SK-MEL-5 (cell line): ENCODE measurements around the gene LMNTD2. TPM values are rescaled to one million over a fixed set of nuclear protein-coding genes. Genes with fewer than 3 reads are reported as not detected.
"Not testable (repeated sequence)": the region's sequence is repeated elsewhere in the genome, so short reads cannot be mapped to it uniquely, and the experiment has no call there.

ENCODE experiments used
- DNase-seq: peaks from one replicate; pipeline ENCODE4 v3.0.0-alpha.2; 2016; ENCODE audit warnings: low read depth, low spot score
- in situ Hi-C: cut with HindIII; loops from 2 replicates; pipeline ENCODE4 v1.10.0; 2016; ENCODE audit warnings: low sequenced_read_pairs, high pct_unique_total_duplicates, low pct_unique_long_range_greater_than_20kb
- total RNA-seq: library from RNA; depleted of rRNA; stranded (reverse); fragments of >200 nt; shearing (Covaris generic); gene quantifications from 2 replicates; pipeline ENCODE4 v1.2.3, GENCODE V29; 2014

LMNTD2 gene
- total RNA-seq, 1 experiment from 2014 or later, result 1.8 TPM

GRCh38 chr11:530960-531831 is 29.3 kb downstream of the LMNTD2 start:
- DNase-seq, result no peak

GRCh38 chr11:529728-530411 is 30.7 kb downstream of the LMNTD2 start:
- in situ Hi-C loops, result no loop called here

More at GRCh38 chr11:530960-531831, 29.3 kb downstream of the LMNTD2 start:
- in situ Hi-C loops, result no loop called here

GRCh38 chr11:528815-529727 is 31.5 kb downstream of the LMNTD2 start:
- no peak for DNase-seq
- in situ Hi-C loops, result no loop called here

More at GRCh38 chr11:529728-530411, 30.7 kb downstream of the LMNTD2 start:
- DNase-seq, result no peak

- no peak for DNase-seq
- in situ Hi-C loops, result no loop called here
Observed at GRCh38 chr11:528166-528814, 32.2 kb downstream of the LMNTD2 start.

GRCh38 chr11:526192-526591 is 34.3 kb downstream of the LMNTD2 start:
- in situ Hi-C loops, result no loop called here
- no peak for DNase-seq

- peak; percentile 22 for DNase-seq
- in situ Hi-C loops, result no loop called here
Observed at GRCh38 chr11:521177-521688, 39.3 kb downstream of the LMNTD2 start.

- in situ Hi-C loops, result no loop called here
- DNase-seq, result no peak
Observed at GRCh38 chr11:520428-521176, 39.9 kb downstream of the LMNTD2 start.

GRCh38 chr11:518463-519202 is 41.9 kb downstream of the LMNTD2 start:
- peak; percentile 88 for DNase-seq
- in situ Hi-C loops, result no loop called here

- in situ Hi-C loops, DNase-seq: not testable (repeated sequence)
Observed at GRCh38 chr11:516918-517685, 43.4 kb downstream of the LMNTD2 start.

GRCh38 chr11:516400-516799 is 44.1 kb downstream of the LMNTD2 start:
- in situ Hi-C loops, result no loop called here
- no peak for DNase-seq

- DNase-seq, result no peak
- in situ Hi-C loops, result no loop called here
Observed at GRCh38 chr11:515131-515530, 45.4 kb downstream of the LMNTD2 start.

GRCh38 chr11:514606-515005 is 45.9 kb downstream of the LMNTD2 start:
- DNase-seq, result no peak
- in situ Hi-C loops, result no loop called here

- in situ Hi-C loops, result no loop called here
- no peak for DNase-seq
Observed at GRCh38 chr11:512761-513595, 47.6 kb downstream of the LMNTD2 start.

GRCh38 chr11:508956-509355 is 51.6 kb downstream of the LMNTD2 start:
- DNase-seq, result no peak
- in situ Hi-C loops, result no loop called here
